Lung (tissue), 12 donors: Measurements from ENCODE around the gene OTP. TPM values are rescaled to one million over a fixed set of nuclear protein-coding genes. Genes with fewer than 3 reads are reported as not detected.
A peak's percentile ranks its signal among the peaks of the same experiment; 100 is the strongest.

Experiments
- ATAC-seq: fragments of 200-7000 bp; cut with Tn5 transposase; one replicate; pipeline ENCODE4 v1.9.1; 2020; ENCODE audit warnings: moderate number of reproducible peaks; ENCODE audit not compliant: insufficient read depth, low FRiP score
- DNase-seq, 3 donors: peaks; one replicate each; pipeline ENCODE4 v3.0.0-alpha.2; 2013 to 2017
- H3K27ac ChIP-seq, 2 donors: one replicate each; pipeline ENCODE4 v1.5.1; 2013; ENCODE audit warnings: mild to moderate bottlenecking in 2 of 2, moderate library complexity in 2 of 2, control low read depth in 1 of 2, inconsistent platforms in 1 of 2, low read depth in 1 of 2, low read length in 1 of 2
- H3K27me3 ChIP-seq, 3 donors: one replicate each; pipeline ENCODE4 v1.5.1; 2013; ENCODE audit warnings: low read length in 2 of 3; ENCODE audit not compliant: control insufficient read depth in 3 of 3, insufficient read depth in 3 of 3
- H3K36me3 ChIP-seq, 4 donors: one replicate each; pipeline ENCODE4 v1.5.1; 2013; ENCODE audit warnings: low read length in 4 of 4, mild to moderate bottlenecking in 1 of 4, moderate library complexity in 1 of 4; ENCODE audit not compliant: control insufficient read depth in 4 of 4, insufficient read depth in 4 of 4
- H3K4me1 ChIP-seq, 5 donors: one replicate each; pipeline ENCODE4 v1.5.1; 2013; ENCODE audit warnings: low read length in 5 of 5, mild to moderate bottlenecking in 2 of 5, moderate library complexity in 1 of 5; ENCODE audit not compliant: control insufficient read depth in 5 of 5, insufficient read depth in 5 of 5
- H3K4me3 ChIP-seq: one replicate; pipeline ENCODE4 v1.5.1; 2013; ENCODE audit warnings: mild to moderate bottlenecking, control low read depth, moderate library complexity
- H3K9ac ChIP-seq, 2 donors: one replicate each; pipeline ENCODE4 v1.5.1; 2013; ENCODE audit warnings: low read length in 2 of 2, control low read depth in 1 of 2; ENCODE audit not compliant: insufficient read depth in 1 of 2
- H3K9me3 ChIP-seq, 4 donors: one replicate each; pipeline ENCODE4 v1.5.1; 2013; ENCODE audit warnings: low read length in 3 of 4, mild to moderate bottlenecking in 1 of 4, moderate library complexity in 1 of 4; ENCODE audit not compliant: control insufficient read depth in 4 of 4, insufficient read depth in 3 of 4
- WGBS, 2 donors: extraction: QIAGEN DNeasy Blood & Tissue Kit; methylation state at CpG; one replicate each; pipeline ENCODE4 v1.1.7; 2013; 5-methylcytosine and 5-hydroxymethylcytosine counted together
- polyA plus RNA-seq, 2 donors: library from polyadenylated mRNA; stranded (reverse); fragments of 200-250 nt; gene quantifications; one replicate each; pipeline ENCODE4 v1.2.1, GENCODE V29; 2013
- total RNA-seq, 2 donors: library from RNA; depleted of rRNA in 1 of 2; stranded (reverse); fragments of >200 nt in 1 of 2; gene quantifications; one replicate each; pipeline ENCODE4 v1.2.1, GENCODE V29; 2014 to 2021
- TF ChIP-seq, protein P1 (sequence below): IDR thresholded peaks from 2 replicates; pipeline ENCODE4 v1.5.1; 2012; ENCODE audit warnings: mild to moderate bottlenecking; ENCODE audit errors: control extremely low read depth, extremely low read depth
- donor health status: control.
- donor health status: control.
- donor health status: Bipolar disorder and iron deficiency.
- donor health status: healthy.
- donor health status: DM: yes; HTN: yes; CAD: no.

The OTP gene
- total and polyA plus RNA-seq, 4 donors = not detected

DNA sequence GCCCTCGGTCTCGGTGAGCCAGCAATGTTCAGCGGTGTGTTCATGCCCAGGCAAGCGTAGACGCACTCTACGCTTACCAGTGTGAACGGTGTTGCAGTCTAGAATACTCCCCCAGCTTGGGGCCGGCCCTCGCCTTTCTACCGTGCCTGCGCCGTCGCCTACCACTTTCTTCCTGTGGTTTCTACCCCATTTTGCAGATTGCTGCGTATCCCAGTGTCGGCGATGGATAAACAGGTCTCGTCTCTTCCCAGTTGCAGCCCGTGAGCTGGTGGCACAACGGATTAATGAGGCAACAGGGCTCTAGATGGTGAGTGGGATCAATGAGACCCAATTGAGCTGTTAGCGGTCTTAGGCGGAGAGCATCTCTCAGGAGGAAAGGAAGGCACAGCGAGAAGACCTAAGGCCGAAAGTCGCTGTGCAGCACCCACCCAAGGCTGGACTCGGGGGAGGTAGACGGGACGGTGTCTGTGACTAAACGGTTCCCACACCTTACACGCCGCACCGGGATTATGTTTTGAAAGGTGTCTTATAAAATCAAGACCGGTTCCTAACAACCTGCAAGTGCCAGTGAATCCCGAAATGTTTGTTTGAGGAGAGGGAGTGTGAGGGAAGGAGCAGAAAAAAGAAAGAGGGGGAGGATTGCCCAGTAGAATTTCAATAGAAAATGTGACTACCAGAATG, 5.8 kb downstream of the OTP start:
- H3K36me3 ChIP-seq = no peaks in the 10 kb centered on the region
- H3K9me3 ChIP-seq = peaks cover 0 to 31% (median 0%) of the 10 kb centered on the region in 4 donors
- WGBS, 2 donors = 7 to 9% methylated on average over 33 of the region's 33 CpGs
- H3K27me3 ChIP-seq = peaks cover 21 to 90% (median 88%) of the 10 kb centered on the region in 3 donors
- TF ChIP-seq, protein P1, sequence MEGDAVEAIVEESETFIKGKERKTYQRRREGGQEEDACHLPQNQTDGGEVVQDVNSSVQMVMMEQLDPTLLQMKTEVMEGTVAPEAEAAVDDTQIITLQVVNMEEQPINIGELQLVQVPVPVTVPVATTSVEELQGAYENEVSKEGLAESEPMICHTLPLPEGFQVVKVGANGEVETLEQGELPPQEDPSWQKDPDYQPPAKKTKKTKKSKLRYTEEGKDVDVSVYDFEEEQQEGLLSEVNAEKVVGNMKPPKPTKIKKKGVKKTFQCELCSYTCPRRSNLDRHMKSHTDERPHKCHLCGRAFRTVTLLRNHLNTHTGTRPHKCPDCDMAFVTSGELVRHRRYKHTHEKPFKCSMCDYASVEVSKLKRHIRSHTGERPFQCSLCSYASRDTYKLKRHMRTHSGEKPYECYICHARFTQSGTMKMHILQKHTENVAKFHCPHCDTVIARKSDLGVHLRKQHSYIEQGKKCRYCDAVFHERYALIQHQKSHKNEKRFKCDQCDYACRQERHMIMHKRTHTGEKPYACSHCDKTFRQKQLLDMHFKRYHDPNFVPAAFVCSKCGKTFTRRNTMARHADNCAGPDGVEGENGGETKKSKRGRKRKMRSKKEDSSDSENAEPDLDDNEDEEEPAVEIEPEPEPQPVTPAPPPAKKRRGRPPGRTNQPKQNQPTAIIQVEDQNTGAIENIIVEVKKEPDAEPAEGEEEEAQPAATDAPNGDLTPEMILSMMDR = no peak
- ATAC-seq (no peak), DNase-seq (peak in 1 of 3 donors; percentile 1)
- H3K27ac ChIP-seq = no peak overlapping the region
- H3K4me3 ChIP-seq = no peak overlapping the region
- peaks cover 0 to 29% (median 6%) of the 10 kb centered on the region in 5 donors for H3K4me1 ChIP-seq
- H3K9ac ChIP-seq = no peak overlapping the region

DNA sequence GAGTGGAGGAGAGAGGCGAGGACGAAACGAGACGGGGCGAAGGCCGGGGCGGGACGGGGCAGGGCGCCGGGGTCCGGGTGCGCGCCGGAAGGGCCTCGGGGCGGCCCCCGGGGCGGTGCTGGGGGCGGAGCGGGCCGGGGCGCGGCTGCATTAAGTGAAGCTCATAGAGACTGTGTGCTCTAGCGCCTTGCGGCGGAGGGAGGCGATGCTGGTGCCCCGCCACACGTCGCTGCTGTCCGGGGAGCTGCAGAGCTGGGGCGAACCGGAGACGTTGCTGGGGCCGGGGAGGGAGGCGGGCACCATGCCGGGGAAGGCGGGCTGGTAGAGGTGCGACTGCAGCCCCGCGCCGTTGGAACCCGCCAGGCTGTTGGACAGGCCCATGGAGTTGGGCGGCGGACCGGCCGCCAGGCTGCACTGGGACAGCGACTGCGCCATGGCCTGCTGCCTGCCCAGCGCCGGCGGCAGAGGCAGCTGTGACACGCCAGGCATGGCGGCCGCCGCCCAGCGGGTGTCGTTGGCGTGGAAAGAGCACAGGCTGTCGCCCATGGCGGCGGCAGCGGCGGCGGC, 8.3 kb downstream of the OTP start:
- TF ChIP-seq, protein P1 = no peak

DNA sequence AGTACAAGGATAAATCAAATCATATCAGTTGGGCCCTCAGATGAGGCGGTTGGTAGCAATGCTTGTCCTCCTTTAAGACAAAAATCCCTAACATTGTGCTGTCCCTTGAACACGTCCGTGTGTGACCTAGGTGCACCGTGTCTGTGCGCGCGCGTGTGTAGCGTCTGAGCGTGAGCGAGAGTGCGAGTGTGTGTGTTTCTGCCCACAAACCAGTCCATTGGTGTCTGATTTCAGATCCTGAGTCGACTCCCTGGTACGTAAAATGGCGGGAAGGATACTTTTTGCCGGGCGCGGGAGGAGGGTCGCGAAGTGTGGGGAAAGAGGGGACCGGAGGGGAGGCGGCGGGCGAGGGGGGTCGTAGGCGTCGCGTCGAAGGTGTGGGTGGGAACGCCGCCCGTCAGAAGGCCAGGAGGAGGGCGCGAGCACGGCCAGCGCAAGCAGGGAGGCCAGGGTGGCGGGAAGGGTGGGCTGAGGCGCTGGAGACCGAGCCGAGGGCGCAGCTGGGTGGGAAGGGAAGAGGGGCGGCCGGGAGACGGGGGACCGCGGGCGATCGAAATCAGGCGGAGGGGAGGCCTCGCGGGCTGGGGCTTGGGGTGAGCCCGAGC, 8.9 kb downstream of the OTP start:
- Histone ChIP-seq H3K9me3 (peaks cover 0 to 21% (median 0%) of the 10 kb centered on the region in 4 donors), H3K4me1 (peaks cover 0 to 28% (median 6%) of the 10 kb centered on the region in 5 donors), H3K4me3 (no peak overlapping the region), H3K27me3 (peaks cover 21 to 90% (median 88%) of the 10 kb centered on the region in 3 donors), H3K36me3 (no peaks in the 10 kb centered on the region), H3K9ac (no peak overlapping the region), H3K27ac (no peak overlapping the region)
- TF ChIP-seq, protein P1 = no peak
- DNase-seq (peak; percentile 27 to 30 (median 29)), ATAC-seq (no peak)
- 3 to 6% methylated on average over 48 to 52 of the region's 52 CpGs for WGBS, 2 donors

More for the DNA sequence above, 8.3 kb downstream of the OTP start:
- ATAC-seq = peak; percentile 52
- Histone ChIP-seq H3K36me3 (no peaks in the 10 kb centered on the region), H3K27me3 (peaks cover 21 to 90% (median 89%) of the 10 kb centered on the region in 3 donors), H3K27ac (no peak overlapping the region), H3K9ac (no peak overlapping the region), H3K4me1 (peaks cover 0 to 28% (median 6%) of the 10 kb centered on the region in 5 donors), H3K9me3 (peaks cover 0 to 21% (median 0%) of the 10 kb centered on the region in 4 donors), H3K4me3 (peak overlapping the region; percentile 20)
- WGBS, 2 donors = 1 to 2% methylated on average over 42 to 65 of the region's 65 CpGs
- peak; percentile 47 to 73 (median 62) for DNase-seq
